Activated CD4-positive, CD25-positive, alpha-beta regulatory T cell (primary cell): ENCODE data around the gene DCX.
"Not testable (repeated sequence)": the region's sequence is repeated elsewhere in the genome, so short reads cannot be mapped to it uniquely, and the experiment has no call there.

ENCODE experiments used
- DNase-seq, 4 experiments: peaks; one replicate each; lab custom pipeline; 2025; lab: John Stamatoyannopoulos, UW

Gene DCX

GRCh38 chrX:111372086-111372485, 39.9 kb downstream of the DCX start:
- no peak for DNase-seq

GRCh38 chrX:111365770-111366325, 46.1 kb downstream of the DCX start:
- DNase-seq: no peak

- no peak for DNase-seq
These were observed 48.3 kb downstream of the DCX start for GRCh38 chrX:111363741-111364140.

- DNase-seq: no peak
These were observed 50.2 kb downstream of the DCX start for GRCh38 chrX:111361751-111362150.

- no peak for DNase-seq
These were observed 51.2 kb downstream of the DCX start for GRCh38 chrX:111360839-111361238.

GRCh38 chrX:111355523-111356115, 56.4 kb downstream of the DCX start:
- no peak for DNase-seq

GRCh38 chrX:111354496-111354895, 57.5 kb downstream of the DCX start:
- DNase-seq: no peak

GRCh38 chrX:111353793-111354192, 58.2 kb downstream of the DCX start:
- no peak for DNase-seq

- no peak for DNase-seq
These were observed 59.6 kb downstream of the DCX start for GRCh38 chrX:111352424-111352823.

- DNase-seq: no peak
These were observed 62.1 kb downstream of the DCX start for GRCh38 chrX:111349934-111350333.

GRCh38 chrX:111349101-111349500, 62.9 kb downstream of the DCX start:
- no peak for DNase-seq

GRCh38 chrX:111348429-111348828, 63.6 kb downstream of the DCX start:
- DNase-seq: no peak

GRCh38 chrX:111346150-111346549, 65.8 kb downstream of the DCX start:
- DNase-seq: not testable (repeated sequence)

GRCh38 chrX:111340054-111340453, 71.9 kb downstream of the DCX start:
- no peak for DNase-seq

GRCh38 chrX:111339212-111339611, 72.8 kb downstream of the DCX start:
- no peak for DNase-seq

- DNase-seq: no peak
These were observed 73.8 kb downstream of the DCX start for GRCh38 chrX:111338095-111338698.

GRCh38 chrX:111337067-111337637, 74.8 kb downstream of the DCX start:
- DNase-seq: no peak

- DNase-seq: no peak
These were observed 75.9 kb downstream of the DCX start for GRCh38 chrX:111336141-111336540.

GRCh38 chrX:111329370-111329769, 82.6 kb downstream of the DCX start:
- no peak for DNase-seq

GRCh38 chrX:111328858-111329257, 83.1 kb downstream of the DCX start:
- no peak for DNase-seq

GRCh38 chrX:111322231-111322855, 89.6 kb downstream of the DCX start:
- no peak for DNase-seq

- DNase-seq: no peak
These were observed 92.5 kb downstream of the DCX start for GRCh38 chrX:111319451-111319850.

- no peak for DNase-seq
These were observed 93.1 kb downstream of the DCX start for GRCh38 chrX:111318901-111319300.
